DMS 273 treated with DMSO at 0.1 percent for 48 hours (cell line): ENCODE results near the gene SHFL.

Experiments used
- DNase-seq: peaks from one replicate; lab custom pipeline; 2025; lab: John Stamatoyannopoulos, UW

The SHFL gene

GRCh38 chr19:10109528-10109927, 23.4 kb downstream of the SHFL start:
- DNase-seq, result no peak

- no peak for DNase-seq
Measured at GRCh38 chr19:10110076-10110971, 24.2 kb downstream of the SHFL start.

GRCh38 chr19:10110972-10111317, 24.8 kb downstream of the SHFL start:
- DNase-seq, result no peak

- DNase-seq, result no peak
Measured at GRCh38 chr19:10111405-10111811, 25.3 kb downstream of the SHFL start, which contains the start of gene P2RY11. TSS of gene P2RY11 (plus strand) at chr19:10111693. CDS start at chr19:10111722, 29 bp downstream.

- DNase-seq, result no peak
Measured at GRCh38 chr19:10112037-10112761, 26.1 kb downstream of the SHFL start.

GRCh38 chr19:10112895-10113591, 26.9 kb downstream of the SHFL start:
- peak; percentile 44 for DNase-seq

- DNase-seq, result no peak
Measured at GRCh38 chr19:10113592-10113963, 27.5 kb downstream of the SHFL start.

GRCh38 chr19:10113964-10114650, 28.0 kb downstream of the SHFL start:
- DNase-seq, result no peak

- peak; percentile 29 for DNase-seq
Measured at GRCh38 chr19:10114651-10115391, 28.7 kb downstream of the SHFL start.

GRCh38 chr19:10115392-10116084, 29.4 kb downstream of the SHFL start:
- DNase-seq, result no peak

- DNase-seq, result no peak
Measured at GRCh38 chr19:10116085-10116865, 30.2 kb downstream of the SHFL start.

- no peak for DNase-seq
Measured at GRCh38 chr19:10116866-10117616, 30.9 kb downstream of the SHFL start.

- DNase-seq, result no peak
Measured at GRCh38 chr19:10118960-10119359, 32.8 kb downstream of the SHFL start.

- no peak for DNase-seq
Measured at GRCh38 chr19:10120538-10121189, 34.5 kb downstream of the SHFL start.

- no peak for DNase-seq
Measured at GRCh38 chr19:10122045-10122444, 35.9 kb downstream of the SHFL start.

GRCh38 chr19:10124429-10124828, 38.3 kb downstream of the SHFL start:
- DNase-seq, result no peak

- no peak for DNase-seq
Measured at GRCh38 chr19:10126213-10126639, 40.1 kb downstream of the SHFL start.

- DNase-seq, result no peak
Measured at GRCh38 chr19:10132905-10133304, 46.8 kb downstream of the SHFL start.

- no peak for DNase-seq
Measured at GRCh38 chr19:10133596-10133995, 47.5 kb downstream of the SHFL start.
